ENCODE data around the gene CLDN24.

GRCh38 chr4:183304538-183304937 lies 17.7 kb downstream of the CLDN24 start:
- TF ChIP-seq POLR2AphosphoS5 (IDR thresholded peaks at IDR 0.05) (no peak), CTCF (IDR thresholded peaks at IDR 0.05) (no peak), EP300 (IDR thresholded peaks at IDR 0.05) (no peak), POLR2A (IDR thresholded peaks at IDR 0.05) (no peak)

Data from stomach (tissue), 4 donors.